ENCODE data around the gene CUEDC2.

The CUEDC2 gene

GRCh38 chr10:102414749-102415148, 17.6 kb downstream of the CUEDC2 start:
- TF ChIP-seq CTCF (IDR thresholded peaks at IDR 0.05; ENCODE audit: control insufficient read depth, extremely low read depth, insufficient read depth): no peak
- no peak overlapping the region for H3K4me3 ChIP-seq (ENCODE audit: low read depth, low read length)
- DNase-seq (ENCODE audit: low read depth): no peak

GRCh38 chr10:102413806-102414561, 18.4 kb downstream of the CUEDC2 start:
- DNase-seq (ENCODE audit: low read depth): no peak
- TF ChIP-seq CTCF (IDR thresholded peaks at IDR 0.05; ENCODE audit: control insufficient read depth, extremely low read depth, insufficient read depth): no peak
- no peak overlapping the region for H3K4me3 ChIP-seq (ENCODE audit: low read depth, low read length)

GRCh38 chr10:102413053-102413705, 19.2 kb downstream of the CUEDC2 start:
- no peak for DNase-seq (ENCODE audit: low read depth)
- no peak for TF ChIP-seq CTCF (IDR thresholded peaks at IDR 0.05; ENCODE audit: control insufficient read depth, extremely low read depth, insufficient read depth)
- no peak overlapping the region for H3K4me3 ChIP-seq (ENCODE audit: low read depth, low read length)

DNA sequence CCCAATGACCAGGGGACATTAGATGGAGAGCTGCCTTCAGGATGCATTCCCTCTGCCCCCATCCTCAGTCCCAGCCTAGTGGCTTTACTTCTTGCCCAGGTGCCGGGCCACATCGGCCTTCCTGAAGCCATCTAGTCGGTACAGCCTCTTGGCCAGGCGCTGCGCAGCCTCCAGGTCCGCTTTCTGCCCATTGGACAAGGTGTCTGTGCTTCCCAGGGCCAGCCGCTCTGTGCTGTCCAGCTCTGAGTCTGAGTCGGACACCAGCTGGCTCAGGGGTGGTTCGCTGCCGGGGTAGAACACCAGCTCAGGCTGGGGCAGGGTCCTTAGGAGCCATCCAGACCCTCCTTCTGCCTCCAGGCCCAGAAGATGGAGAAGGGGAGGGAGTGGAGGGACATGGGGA, 20.1 kb downstream of the CUEDC2 start:
- DNase-seq (ENCODE audit: low read depth): no peak
- TF ChIP-seq CTCF (IDR thresholded peaks at IDR 0.05; ENCODE audit: control insufficient read depth, extremely low read depth, insufficient read depth): no peak
- no peak overlapping the region for H3K4me3 ChIP-seq (ENCODE audit: low read depth, low read length)

DNA sequence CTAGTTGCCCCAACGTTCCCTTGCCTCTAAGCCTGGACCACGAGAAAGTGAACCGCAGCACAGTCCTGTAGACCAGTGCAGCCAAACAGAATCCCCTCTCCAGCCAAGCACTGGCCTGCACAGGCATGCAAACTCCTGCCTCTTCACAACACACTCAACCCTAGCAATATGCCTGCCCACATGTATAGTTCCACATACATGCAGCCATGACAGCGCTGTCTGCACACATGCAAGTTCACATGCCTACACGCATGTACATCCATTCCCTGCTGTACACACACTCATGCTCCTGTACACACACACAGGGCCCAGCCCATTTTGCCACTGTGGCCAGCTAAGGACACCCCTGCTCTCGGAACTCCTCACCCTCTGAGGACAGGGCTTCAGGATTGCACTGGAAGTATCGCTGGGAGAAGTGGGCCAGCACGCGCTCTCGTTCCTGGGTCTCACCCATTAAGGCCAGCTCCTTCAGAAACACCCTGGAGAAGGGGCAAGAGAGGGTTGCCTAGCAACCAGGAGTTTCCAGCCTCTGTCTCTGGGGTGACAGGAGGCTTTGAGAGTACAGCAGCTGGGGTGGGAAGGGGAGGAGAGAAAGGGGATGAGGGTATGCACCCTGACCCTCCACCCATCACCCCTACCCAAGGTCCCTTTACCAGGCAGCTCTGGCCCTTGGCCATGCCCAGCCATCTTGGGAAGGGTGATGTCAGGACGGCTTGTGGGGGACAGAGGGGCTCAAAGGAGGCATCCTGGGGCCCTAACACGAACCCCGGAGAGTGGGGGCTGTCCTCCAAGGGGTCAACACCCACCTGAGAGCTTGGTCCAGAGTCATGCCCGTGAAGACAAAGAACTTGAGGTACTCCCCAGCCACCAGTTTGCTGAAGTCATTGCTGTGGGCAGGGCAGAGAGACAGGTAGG, 20.8 kb downstream of the CUEDC2 start:
- no peak overlapping the region for H3K4me3 ChIP-seq (ENCODE audit: low read depth, low read length)
- no peak for TF ChIP-seq CTCF (IDR thresholded peaks at IDR 0.05; ENCODE audit: control insufficient read depth, extremely low read depth, insufficient read depth)
- no peak for DNase-seq (ENCODE audit: low read depth)

- no peak for DNase-seq (ENCODE audit: low read depth)
- TF ChIP-seq CTCF (IDR thresholded peaks at IDR 0.05; ENCODE audit: control insufficient read depth, extremely low read depth, insufficient read depth): no peak
- 0 out of 2 replicates have a peak overlapping the region, but pooled peaks have one; percentile 4 for H3K4me3 ChIP-seq (ENCODE audit: low read depth, low read length)
Observed at GRCh38 chr10:102410429-102411073, 21.8 kb downstream of the CUEDC2 start.

Data from LNCaP clone FGC (cell line).